Mesendoderm (in vitro differentiated cells): ENCODE measurements around the gene NES.

Source experiments
- DNase-seq: peaks from one replicate; pipeline ENCODE4 v3.0.0; 2013
- H2AK5ac ChIP-seq: 2 replicates; pipeline ENCODE4 v1.6.1; 2013; ENCODE audit warnings: low read length, inconsistent platforms
- H2BK120ac ChIP-seq: 2 replicates; pipeline ENCODE4 v1.6.1; 2013; ENCODE audit warnings: low read depth, mild to moderate bottlenecking, low read length, moderate library complexity, mixed read lengths
- H2BK15ac ChIP-seq: replicated peaks from 2 replicates; pipeline ENCODE4 v1.6.1; 2013; ENCODE audit warnings: low read depth, mild to moderate bottlenecking, moderate library complexity
- H2BK5ac ChIP-seq: 2 replicates; pipeline ENCODE4 v1.6.1; 2013; ENCODE audit warnings: low read length, inconsistent platforms
- H3K18ac ChIP-seq: 2 replicates; pipeline ENCODE4 v1.6.1; 2013; ENCODE audit warnings: mild to moderate bottlenecking, low read length, mixed read lengths
- H3K23ac ChIP-seq: one replicate; pipeline ENCODE4 v1.6.1; 2013; ENCODE audit warnings: low read length
- H3K27ac ChIP-seq: 2 replicates; pipeline ENCODE4 v1.5.1; 2013; ENCODE audit warnings: low read depth, mild to moderate bottlenecking, inconsistent platforms, low read length, moderate library complexity
- H3K27me3 ChIP-seq: 2 replicates; pipeline ENCODE4 v1.6.1; 2013; ENCODE audit warnings: low read length, control low read depth, mild to moderate bottlenecking, inconsistent platforms; ENCODE audit not compliant: insufficient read depth, poor library complexity
- H3K36me3 ChIP-seq: 2 replicates; pipeline ENCODE4 v1.6.1; 2013; ENCODE audit warnings: low read length, inconsistent platforms; ENCODE audit not compliant: control insufficient read depth, insufficient read depth
- H3K4ac ChIP-seq: one replicate; pipeline ENCODE4 v1.6.1; 2013; ENCODE audit warnings: low read depth, mild to moderate bottlenecking, low read length, moderate library complexity
- H3K4me1 ChIP-seq: 2 replicates; pipeline ENCODE4 v1.6.1; 2013; ENCODE audit warnings: low read depth, low read length, inconsistent platforms; ENCODE audit not compliant: control insufficient read depth
- H3K4me2 ChIP-seq: 2 replicates; pipeline ENCODE4 v1.6.1; 2013; ENCODE audit warnings: low read length
- H3K4me3 ChIP-seq: 2 replicates; pipeline ENCODE4 v1.5.1; 2013; ENCODE audit warnings: mild to moderate bottlenecking, low read length
- H3K56ac ChIP-seq: one replicate; pipeline ENCODE4 v1.6.1; 2013; ENCODE audit warnings: low read length
- H3K79me1 ChIP-seq: 2 replicates; pipeline ENCODE4 v1.6.1; 2013; ENCODE audit warnings: low read length, inconsistent platforms
- H3K79me2 ChIP-seq: 2 replicates; pipeline ENCODE4 v1.6.1; 2013; ENCODE audit warnings: mild to moderate bottlenecking, low read length; ENCODE audit not compliant: control insufficient read depth, insufficient read depth
- H3K9ac ChIP-seq: 2 replicates; pipeline ENCODE4 v1.6.1; 2013; ENCODE audit warnings: low read length, inconsistent platforms
- H4K5ac ChIP-seq: one replicate; pipeline ENCODE4 v1.6.1; 2013; ENCODE audit warnings: low read length
- H4K8ac ChIP-seq: one replicate; pipeline ENCODE4 v1.6.1; 2013; ENCODE audit warnings: low read depth, mild to moderate bottlenecking, control low read depth, low read length, moderate library complexity
- WGBS: extraction: QIAGEN DNeasy Blood & Tissue Kit; methylation state at CpG from one replicate; pipeline ENCODE4 v1.1.7; 2013; ENCODE audit warnings: low lambda C conversion rate, missing lambda C conversion rate; ENCODE audit not compliant: insufficient coverage; ENCODE audit errors: extremely low coverage; 5-methylcytosine and 5-hydroxymethylcytosine counted together

NES gene

DNA sequence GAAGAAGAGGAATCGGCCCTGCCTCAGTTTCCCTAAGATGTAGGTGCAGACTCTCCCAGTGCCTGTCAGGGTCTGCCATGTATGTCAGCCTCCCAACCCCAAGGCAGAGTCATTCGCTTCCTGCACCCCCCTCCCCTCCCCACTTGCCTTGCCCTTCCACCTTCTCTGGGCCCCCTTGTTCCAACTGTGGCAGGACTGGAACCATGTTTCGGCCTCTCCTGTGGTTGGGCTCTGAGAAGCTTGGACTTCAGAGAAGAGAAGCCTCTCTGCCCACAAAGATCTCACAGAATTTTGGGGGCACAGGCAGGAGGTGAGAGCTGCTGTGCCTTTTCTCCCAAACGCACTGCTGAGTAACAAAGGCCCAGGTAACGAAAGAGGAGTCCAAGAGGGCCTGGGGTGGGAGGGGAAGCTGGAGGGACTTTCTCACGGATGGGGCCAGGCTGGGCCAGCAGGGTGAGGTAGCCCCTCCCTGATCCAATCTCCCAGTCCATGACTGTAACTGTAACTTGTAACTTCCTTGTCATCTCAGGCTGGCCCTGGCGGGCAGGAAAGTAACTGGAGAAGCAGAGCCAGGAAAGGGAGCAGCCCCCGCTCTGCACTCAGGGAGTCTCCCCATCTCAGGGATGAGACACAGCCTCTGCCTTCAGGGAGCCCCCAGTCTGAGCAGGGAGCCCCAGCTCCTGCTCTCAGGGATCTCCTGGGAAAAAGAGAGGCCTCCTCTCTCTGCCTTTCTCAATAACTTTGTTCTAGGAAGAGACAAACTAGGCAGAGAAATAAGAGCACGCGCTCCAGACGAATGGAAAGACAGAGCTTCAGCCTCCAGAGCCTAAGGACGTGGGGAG is 16.9 kb upstream of the NES start:
- Histone ChIP-seq H4K8ac (peak overlapping the region; percentile 77), H2BK15ac (no peak overlapping the region), H2AK5ac (peak overlapping the region; percentile 91), H3K18ac (peak overlapping the region; percentile 72), H2BK5ac (peak overlapping the region; percentile 76), H3K23ac (peak overlapping the region; percentile 26), H2BK120ac (peak overlapping the region; percentile 31), H3K79me2 (no peaks in the 10 kb centered on the region), H3K4me3 (no peak overlapping the region), H3K27me3 (no peaks in the 10 kb centered on the region), H3K56ac (peak overlapping the region; percentile 92), H3K9ac (peak overlapping the region; percentile 75), H3K4me1 (peaks cover 31% of the 10 kb centered on the region), H4K5ac (no peak overlapping the region), H3K36me3 (peaks cover under 1% of the 10 kb centered on the region), H3K27ac (peak overlapping the region; percentile 69), H3K4me2 (no peak overlapping the region), H3K79me1 (no peaks in the 10 kb centered on the region), H3K4ac (peak overlapping the region; percentile 82)
- no CpG with 5 or more reads among the region's 12 CpGs for WGBS
- DNase-seq: peak; percentile 92

DNA sequence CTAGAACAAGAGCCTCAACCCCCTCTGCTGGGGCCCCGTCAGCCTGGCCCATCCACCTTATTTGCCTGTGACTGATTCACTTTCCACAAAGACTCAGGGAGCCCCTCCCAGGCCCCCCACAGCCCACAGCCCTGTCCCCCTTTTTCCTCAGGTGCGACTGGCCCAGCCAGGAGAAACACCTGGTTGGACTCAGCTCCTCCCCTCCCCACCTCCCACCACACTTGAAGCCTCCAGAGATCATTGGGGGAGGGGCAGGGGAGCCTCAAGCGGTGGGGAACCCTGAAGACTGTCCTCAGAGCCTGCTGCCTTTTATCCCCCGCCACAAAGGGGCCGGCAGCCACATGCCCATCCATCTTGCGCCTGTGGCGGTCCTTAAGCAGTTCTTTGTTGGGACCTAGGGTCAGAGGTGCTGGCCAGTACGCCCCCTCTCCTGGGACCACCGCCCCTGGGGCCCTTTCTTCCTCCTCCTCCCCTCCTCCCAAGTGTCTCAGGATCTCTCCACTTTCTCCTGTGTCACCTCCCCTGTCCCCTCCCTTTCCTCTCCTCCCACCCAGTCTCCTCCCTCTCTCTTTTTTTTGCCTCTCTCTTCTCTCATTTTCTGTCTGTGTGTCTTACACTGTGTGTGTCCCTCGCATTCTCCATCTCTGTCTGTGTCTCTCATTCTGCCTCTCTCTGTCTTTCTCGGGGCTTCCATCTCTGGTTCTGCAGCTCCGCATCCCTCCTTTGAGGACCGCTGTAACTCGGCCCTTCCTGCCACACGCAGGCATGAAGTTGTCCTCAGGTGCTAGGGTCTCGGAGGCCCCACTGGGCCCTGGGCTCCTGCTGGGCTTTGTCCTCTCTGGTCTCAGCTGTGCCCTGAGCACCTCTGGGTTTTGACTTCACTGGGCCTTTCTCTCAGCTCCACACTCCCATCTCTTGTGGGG is 16.0 kb upstream of the NES start:
- no CpG with 5 or more reads among the region's 16 CpGs for WGBS
- H4K5ac ChIP-seq: peak overlapping the region; percentile 15
- no peaks in the 10 kb centered on the region for H3K27me3 ChIP-seq
- peak overlapping the region; percentile 78 for H3K4me2 ChIP-seq
- no peak overlapping the region for H4K8ac ChIP-seq
- H2BK120ac ChIP-seq: peak overlapping the region; percentile 68
- H3K79me2 ChIP-seq: no peaks in the 10 kb centered on the region
- DNase-seq: peak; percentile 98
- H3K56ac ChIP-seq: peak overlapping the region; percentile 92
- peak overlapping the region; percentile 91 for H2AK5ac ChIP-seq
- no peak overlapping the region for H3K4me3 ChIP-seq
- no peaks in the 10 kb centered on the region for H3K79me1 ChIP-seq
- no peak overlapping the region for H2BK15ac ChIP-seq
- H3K27ac ChIP-seq: peak overlapping the region; percentile 69
- peak overlapping the region; percentile 83 for H3K18ac ChIP-seq
- peak overlapping the region; percentile 94 for H3K23ac ChIP-seq
- H3K9ac ChIP-seq: peak overlapping the region; percentile 75
- H3K36me3 ChIP-seq: no peaks in the 10 kb centered on the region
- H3K4me1 ChIP-seq: peaks cover 31% of the 10 kb centered on the region
- peak overlapping the region; percentile 87 for H3K4ac ChIP-seq
- peak overlapping the region; percentile 85 for H2BK5ac ChIP-seq

DNA sequence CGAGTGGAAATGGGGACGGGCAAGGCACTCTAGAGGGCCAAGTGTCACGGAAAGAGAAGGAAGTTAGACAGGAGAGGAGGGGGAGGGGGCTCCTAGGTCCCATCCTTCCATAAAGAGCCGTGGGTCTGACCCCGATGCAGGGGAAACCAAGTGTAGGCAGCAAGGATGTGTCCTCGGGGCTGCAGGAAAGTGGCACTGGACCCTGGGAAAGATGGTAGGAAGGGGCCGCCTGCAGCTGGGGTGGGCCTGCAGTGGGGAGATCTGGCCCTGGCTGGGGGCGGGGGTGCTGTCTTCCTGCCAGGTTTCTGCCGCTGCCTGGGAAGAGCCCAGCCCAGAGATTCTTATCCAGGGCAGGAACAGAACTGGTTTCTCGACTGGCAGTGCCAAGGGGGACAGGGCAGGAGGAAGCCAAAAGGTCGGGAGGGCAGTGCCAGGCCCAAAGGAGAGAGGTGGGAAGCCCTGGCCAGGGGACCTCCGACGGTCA is 15.3 kb upstream of the NES start:
- Histone ChIP-seq H3K79me1 (no peaks in the 10 kb centered on the region), H3K79me2 (no peaks in the 10 kb centered on the region), H3K36me3 (no peaks in the 10 kb centered on the region), H2AK5ac (no peak overlapping the region), H3K4me1 (peaks cover 31% of the 10 kb centered on the region), H3K18ac (peak overlapping the region; percentile 83), H3K56ac (peak overlapping the region; percentile 92), H3K23ac (peak overlapping the region; percentile 94), H2BK5ac (peak overlapping the region; percentile 82), H4K5ac (no peak overlapping the region), H2BK120ac (peak overlapping the region; percentile 68), H3K4me2 (peak overlapping the region; percentile 59), H3K4me3 (no peak overlapping the region), H4K8ac (no peak overlapping the region), H3K4ac (peak overlapping the region; percentile 49), H3K27ac (peak overlapping the region; percentile 63), H2BK15ac (no peak overlapping the region), H3K9ac (peak overlapping the region; percentile 68), H3K27me3 (no peaks in the 10 kb centered on the region)
- DNase-seq: no peak
- WGBS: no CpG with 5 or more reads among the region's 13 CpGs

DNA sequence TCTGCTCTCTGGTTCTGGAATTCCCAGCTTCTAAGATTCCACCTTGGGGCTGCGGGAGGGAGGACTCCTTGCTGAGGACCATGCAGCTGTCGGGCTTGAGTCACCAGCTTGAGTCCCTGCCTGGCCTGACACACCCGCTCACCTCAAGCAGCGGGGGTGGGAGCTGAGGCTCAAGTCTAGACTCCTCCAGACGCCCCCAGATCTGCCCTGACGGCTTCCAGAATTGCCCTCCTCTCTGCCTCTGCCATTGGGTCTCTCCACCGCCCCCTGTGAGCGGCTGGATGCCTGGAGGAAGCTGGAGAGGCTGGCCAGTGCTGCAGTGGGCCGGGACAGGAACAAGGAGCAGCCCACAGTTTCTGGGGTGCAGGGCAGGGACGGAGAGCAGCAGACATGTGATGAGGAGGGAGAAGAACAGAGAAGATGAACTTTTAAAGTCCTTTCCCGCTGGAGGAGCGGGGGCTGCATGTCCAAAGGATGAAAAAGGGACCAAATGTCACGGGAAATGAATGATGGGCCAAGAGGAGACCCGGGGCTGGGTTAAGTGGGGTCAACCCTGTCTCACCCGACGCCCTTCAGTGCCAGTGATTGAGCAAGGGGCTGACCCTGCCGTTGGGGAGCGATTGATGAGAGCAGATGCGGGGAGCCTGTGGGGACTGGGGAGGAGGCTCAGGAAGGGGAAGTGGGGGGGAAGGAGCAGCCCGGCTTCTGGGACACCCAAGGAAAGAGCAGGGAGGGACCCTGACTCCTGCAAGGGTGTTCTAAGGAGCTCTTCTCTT is 14.6 kb upstream of the NES start:
- H2BK120ac ChIP-seq: no peak overlapping the region
- H3K18ac ChIP-seq: peak overlapping the region; percentile 83
- no CpG with 5 or more reads among the region's 20 CpGs for WGBS
- peaks cover 31% of the 10 kb centered on the region for H3K4me1 ChIP-seq
- peak overlapping the region; percentile 20 for H2BK5ac ChIP-seq
- DNase-seq: peak; percentile 77
- no peak overlapping the region for H2BK15ac ChIP-seq
- H3K36me3 ChIP-seq: no peaks in the 10 kb centered on the region
- H3K27me3 ChIP-seq: no peaks in the 10 kb centered on the region
- H2AK5ac ChIP-seq: peak overlapping the region; percentile 87
- peak overlapping the region; percentile 92 for H3K56ac ChIP-seq
- H3K9ac ChIP-seq: peak overlapping the region; percentile 68
- H3K79me1 ChIP-seq: no peaks in the 10 kb centered on the region
- no peak overlapping the region for H4K5ac ChIP-seq
- peak overlapping the region; percentile 59 for H3K4me2 ChIP-seq
- no peaks in the 10 kb centered on the region for H3K79me2 ChIP-seq
- peak overlapping the region; percentile 81 for H3K23ac ChIP-seq
- H3K27ac ChIP-seq: no peak overlapping the region
- H3K4me3 ChIP-seq: no peak overlapping the region
- no peak overlapping the region for H4K8ac ChIP-seq
- H3K4ac ChIP-seq: no peak overlapping the region

DNA sequence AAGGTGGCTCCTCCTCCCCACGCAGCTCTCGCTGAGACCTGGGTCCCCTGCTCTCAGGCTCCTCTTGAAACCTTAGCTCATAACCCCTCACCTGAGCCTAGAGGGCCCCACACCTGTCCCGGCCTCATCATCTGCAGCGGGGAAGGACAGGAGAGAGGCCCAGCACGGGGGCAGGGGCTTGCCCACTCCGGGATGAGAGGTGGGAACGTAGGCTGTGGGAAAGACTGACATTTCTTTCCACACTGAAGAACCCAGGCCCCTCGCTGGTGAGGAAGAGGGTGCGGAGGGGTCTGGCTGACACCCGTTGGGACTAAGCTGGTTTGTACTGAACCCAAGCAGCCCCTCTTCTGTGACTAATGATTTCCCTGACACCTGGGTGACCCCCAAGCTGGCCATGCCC is 14.0 kb upstream of the NES start:
- DNase-seq: no peak
- no peak overlapping the region for H2BK5ac ChIP-seq
- H2AK5ac ChIP-seq: peak overlapping the region; percentile 87
- no peaks in the 10 kb centered on the region for H3K79me1 ChIP-seq
- H3K56ac ChIP-seq: peak overlapping the region; percentile 92
- no peak overlapping the region for H3K4me2 ChIP-seq
- no peaks in the 10 kb centered on the region for H3K27me3 ChIP-seq
- H2BK15ac ChIP-seq: no peak overlapping the region
- peak overlapping the region; percentile 81 for H3K23ac ChIP-seq
- no peak overlapping the region for H4K5ac ChIP-seq
- no CpG with 5 or more reads among the region's 10 CpGs for WGBS
- no peak overlapping the region for H3K4me3 ChIP-seq
- no peak overlapping the region for H2BK120ac ChIP-seq
- no peaks in the 10 kb centered on the region for H3K36me3 ChIP-seq
- H3K27ac ChIP-seq: no peak overlapping the region
- no peak overlapping the region for H3K4ac ChIP-seq
- H3K4me1 ChIP-seq: peaks cover 31% of the 10 kb centered on the region
- H4K8ac ChIP-seq: no peak overlapping the region
- peak overlapping the region; percentile 4 for H3K18ac ChIP-seq
- H3K79me2 ChIP-seq: no peaks in the 10 kb centered on the region
- H3K9ac ChIP-seq: peak overlapping the region; percentile 68
